SK-N-SH (cell line): ENCODE measurements around the gene SLC12A4.

ENCODE experiments used
- POLR2AphosphoS5 ChIP-seq: IDR thresholded peaks from 2 replicates; pipeline ENCODE4 v1.6.1; 2012; ENCODE audit warnings: low read depth, low read length
- RAD21 ChIP-seq: IDR thresholded peaks from 2 replicates; pipeline ENCODE4 v1.6.1; 2012; ENCODE audit warnings: mild to moderate bottlenecking, low read length
- RXRA ChIP-seq: IDR thresholded peaks from 2 replicates; pipeline ENCODE4 v1.4.0; 2012; ENCODE audit warnings: low read depth, mild to moderate bottlenecking, borderline replicate concordance
- TF ChIP-seq, protein P1 (sequence below): IDR thresholded peaks from 2 replicates; pipeline ENCODE4 v1.4.0; 2012; ENCODE audit warnings: low read depth, borderline replicate concordance
- TF ChIP-seq, protein P2 (sequence below): fragments of 150-350 bp; IDR thresholded peaks from 2 replicates; pipeline ENCODE4 v1.6.1; 2016; ENCODE audit warnings: mild to moderate bottlenecking, low read depth, low read length
- TF ChIP-seq, protein P3 (sequence below): fragments of 200-600 bp; sonication (generic); IDR thresholded peaks from 2 replicates; pipeline ENCODE4 v1.6.1; 2017; ENCODE audit warnings: antibody characterized with exemption, mild to moderate bottlenecking, moderate library complexity
- TF ChIP-seq, protein P4 (sequence below): IDR thresholded peaks from 2 replicates; pipeline ENCODE4 v1.4.0; 2012; ENCODE audit warnings: low read depth, borderline replicate concordance

DNA sequence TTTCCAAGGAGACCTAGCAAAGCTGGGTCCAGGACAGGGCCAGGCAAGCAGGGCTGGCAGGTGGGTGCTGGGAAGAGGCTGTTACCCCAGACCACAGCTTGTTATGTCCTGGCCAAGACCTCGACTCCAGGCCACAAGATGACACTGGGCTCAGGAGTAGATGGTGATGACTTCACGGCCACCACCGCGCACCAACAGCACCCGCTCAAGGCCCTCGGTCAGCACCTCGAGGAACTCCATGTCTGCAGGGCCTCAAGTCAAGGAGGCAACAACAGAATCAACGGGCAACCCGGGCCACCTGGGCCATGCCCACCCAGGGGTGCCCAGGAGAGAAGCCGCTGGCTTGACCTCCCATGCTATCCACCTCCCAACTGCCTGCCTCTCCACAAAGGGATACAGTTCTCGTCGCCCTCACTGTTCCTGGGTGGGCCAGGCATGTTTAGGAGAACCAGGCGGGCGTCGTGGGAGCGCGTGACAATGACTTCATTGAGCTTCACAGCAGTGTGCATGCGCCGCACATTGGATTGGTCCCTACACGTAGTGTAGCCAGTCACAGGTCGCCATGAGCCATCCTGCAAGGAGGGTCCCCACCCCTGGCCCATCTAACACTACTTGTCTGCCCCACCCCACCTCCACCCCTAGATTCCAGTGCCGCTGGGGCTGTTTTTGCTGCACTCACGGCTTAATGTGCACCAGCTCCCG is 23.6 kb downstream of the SLC12A4 start:
- TF ChIP-seq, protein P1, sequence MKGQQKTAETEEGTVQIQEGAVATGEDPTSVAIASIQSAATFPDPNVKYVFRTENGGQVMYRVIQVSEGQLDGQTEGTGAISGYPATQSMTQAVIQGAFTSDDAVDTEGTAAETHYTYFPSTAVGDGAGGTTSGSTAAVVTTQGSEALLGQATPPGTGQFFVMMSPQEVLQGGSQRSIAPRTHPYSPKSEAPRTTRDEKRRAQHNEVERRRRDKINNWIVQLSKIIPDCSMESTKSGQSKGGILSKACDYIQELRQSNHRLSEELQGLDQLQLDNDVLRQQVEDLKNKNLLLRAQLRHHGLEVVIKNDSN, result no peak
- TF ChIP-seq, protein P2, sequence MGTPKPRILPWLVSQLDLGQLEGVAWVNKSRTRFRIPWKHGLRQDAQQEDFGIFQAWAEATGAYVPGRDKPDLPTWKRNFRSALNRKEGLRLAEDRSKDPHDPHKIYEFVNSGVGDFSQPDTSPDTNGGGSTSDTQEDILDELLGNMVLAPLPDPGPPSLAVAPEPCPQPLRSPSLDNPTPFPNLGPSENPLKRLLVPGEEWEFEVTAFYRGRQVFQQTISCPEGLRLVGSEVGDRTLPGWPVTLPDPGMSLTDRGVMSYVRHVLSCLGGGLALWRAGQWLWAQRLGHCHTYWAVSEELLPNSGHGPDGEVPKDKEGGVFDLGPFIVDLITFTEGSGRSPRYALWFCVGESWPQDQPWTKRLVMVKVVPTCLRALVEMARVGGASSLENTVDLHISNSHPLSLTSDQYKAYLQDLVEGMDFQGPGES, result no peak
- TF ChIP-seq POLR2AphosphoS5, result no peak
- TF ChIP-seq RAD21, result no peak
- TF ChIP-seq, protein P3, sequence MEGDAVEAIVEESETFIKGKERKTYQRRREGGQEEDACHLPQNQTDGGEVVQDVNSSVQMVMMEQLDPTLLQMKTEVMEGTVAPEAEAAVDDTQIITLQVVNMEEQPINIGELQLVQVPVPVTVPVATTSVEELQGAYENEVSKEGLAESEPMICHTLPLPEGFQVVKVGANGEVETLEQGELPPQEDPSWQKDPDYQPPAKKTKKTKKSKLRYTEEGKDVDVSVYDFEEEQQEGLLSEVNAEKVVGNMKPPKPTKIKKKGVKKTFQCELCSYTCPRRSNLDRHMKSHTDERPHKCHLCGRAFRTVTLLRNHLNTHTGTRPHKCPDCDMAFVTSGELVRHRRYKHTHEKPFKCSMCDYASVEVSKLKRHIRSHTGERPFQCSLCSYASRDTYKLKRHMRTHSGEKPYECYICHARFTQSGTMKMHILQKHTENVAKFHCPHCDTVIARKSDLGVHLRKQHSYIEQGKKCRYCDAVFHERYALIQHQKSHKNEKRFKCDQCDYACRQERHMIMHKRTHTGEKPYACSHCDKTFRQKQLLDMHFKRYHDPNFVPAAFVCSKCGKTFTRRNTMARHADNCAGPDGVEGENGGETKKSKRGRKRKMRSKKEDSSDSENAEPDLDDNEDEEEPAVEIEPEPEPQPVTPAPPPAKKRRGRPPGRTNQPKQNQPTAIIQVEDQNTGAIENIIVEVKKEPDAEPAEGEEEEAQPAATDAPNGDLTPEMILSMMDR, result no peak
- TF ChIP-seq RXRA, result no peak
- TF ChIP-seq, protein P4, sequence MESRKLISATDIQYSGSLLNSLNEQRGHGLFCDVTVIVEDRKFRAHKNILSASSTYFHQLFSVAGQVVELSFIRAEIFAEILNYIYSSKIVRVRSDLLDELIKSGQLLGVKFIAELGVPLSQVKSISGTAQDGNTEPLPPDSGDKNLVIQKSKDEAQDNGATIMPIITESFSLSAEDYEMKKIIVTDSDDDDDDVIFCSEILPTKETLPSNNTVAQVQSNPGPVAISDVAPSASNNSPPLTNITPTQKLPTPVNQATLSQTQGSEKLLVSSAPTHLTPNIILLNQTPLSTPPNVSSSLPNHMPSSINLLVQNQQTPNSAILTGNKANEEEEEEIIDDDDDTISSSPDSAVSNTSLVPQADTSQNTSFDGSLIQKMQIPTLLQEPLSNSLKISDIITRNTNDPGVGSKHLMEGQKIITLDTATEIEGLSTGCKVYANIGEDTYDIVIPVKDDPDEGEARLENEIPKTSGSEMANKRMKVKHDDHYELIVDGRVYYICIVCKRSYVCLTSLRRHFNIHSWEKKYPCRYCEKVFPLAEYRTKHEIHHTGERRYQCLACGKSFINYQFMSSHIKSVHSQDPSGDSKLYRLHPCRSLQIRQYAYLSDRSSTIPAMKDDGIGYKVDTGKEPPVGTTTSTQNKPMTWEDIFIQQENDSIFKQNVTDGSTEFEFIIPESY, result no peak
